H1 (cell line): ENCODE measurements around the gene GPRC6A. TPM values are rescaled to one million over a fixed set of nuclear protein-coding genes. Genes with fewer than 3 reads are reported as not detected.

ENCODE experiments used
- CTCF ChIA-PET: fragments of 300-600 bp; sonication (Branson Sonifier 250); formaldehyde crosslinking; loops from one replicate; lab custom pipeline; 2021; ENCODE audit not compliant: partially characterized antibody; lab: Charles Lee
- POLR2A ChIA-PET: fragments of 300-600 bp; sonication (Branson Sonifier 250); formaldehyde crosslinking; loops from one replicate; lab custom pipeline; 2021; ENCODE audit warnings: inconsistent platforms; ENCODE audit not compliant: partially characterized antibody; lab: Charles Lee
- DNase-seq, 2 experiments: peaks; one replicate each; pipeline versions ENCODE4 v3.0.0 to v3.0.0-alpha.2; 2010 to 2022; ENCODE audit warnings: low spot score in 2 of 2, low read depth in 1 of 2, mixed read lengths in 1 of 2
- FAIRE-seq: peaks from 2 replicates; lab custom pipeline; 2011; peaks lifted over from hg19 to GRCh38; lab: Jason Lieb, UNC
- H2AFZ ChIP-seq: 2 replicates; pipeline ENCODE4 v1.8.1; 2012; ENCODE audit warnings: low read length, inconsistent platforms
- H2AK5ac ChIP-seq: 2 replicates; pipeline ENCODE4 v1.6.1; 2013; ENCODE audit warnings: low read depth, low read length
- H2BK120ac ChIP-seq: replicated peaks from 2 replicates; pipeline ENCODE3; 2013; ENCODE audit warnings: low read depth, low read length, inconsistent platforms
- H2BK12ac ChIP-seq: 2 replicates; pipeline ENCODE4 v1.6.1; 2013; ENCODE audit warnings: low read depth, low read length
- H2BK15ac ChIP-seq: 2 replicates; pipeline ENCODE4 v1.6.1; 2013; ENCODE audit warnings: low read length
- H2BK20ac ChIP-seq: 2 replicates; pipeline ENCODE4 v1.6.1; 2013; ENCODE audit warnings: low read length
- H2BK5ac ChIP-seq: 2 replicates; pipeline ENCODE4 v1.6.1; 2013; ENCODE audit warnings: low read depth, low read length
- H3K14ac ChIP-seq: 2 replicates; pipeline ENCODE4 v1.6.1; 2013; ENCODE audit warnings: inconsistent platforms; ENCODE audit not compliant: insufficient read length
- H3K18ac ChIP-seq: 2 replicates; pipeline ENCODE4 v1.6.1; 2013; ENCODE audit warnings: low read length; ENCODE audit errors: extremely low read depth
- H3K23ac ChIP-seq: 2 replicates; pipeline ENCODE4 v1.6.1; 2013; ENCODE audit warnings: inconsistent platforms; ENCODE audit not compliant: insufficient read length
- H3K23me2 ChIP-seq: 2 replicates; pipeline ENCODE4 v1.6.1; 2013; ENCODE audit warnings: low read depth, low read length
- H3K27ac ChIP-seq: 2 replicates; pipeline ENCODE4 v1.6.1; 2011; ENCODE audit warnings: low read depth, low read length, inconsistent platforms
- H3K27me3 ChIP-seq, 4 experiments: replicated peaks in 1 of 4; 1 replicate in 1 of 4; 2 replicates in 3 of 4; pipeline versions ENCODE4 v1.6.1 to v1.8.1; 2011 to 2013; ENCODE audit warnings: low read length in 3 of 4, mild to moderate bottlenecking in 3 of 4, inconsistent platforms in 2 of 4, mixed read lengths in 2 of 4, moderate library complexity in 1 of 4; ENCODE audit not compliant: control insufficient read depth in 3 of 4, insufficient read depth in 3 of 4; ENCODE audit errors: extremely low read depth in 1 of 4
- H3K36me3 ChIP-seq, 4 experiments: 2 replicates each; pipeline versions ENCODE4 v1.6.1 to v1.8.1; 2011 to 2013; ENCODE audit warnings: mild to moderate bottlenecking in 4 of 4, low read length in 3 of 4, moderate library complexity in 2 of 4, control low read depth in 1 of 4, inconsistent platforms in 1 of 4; ENCODE audit not compliant: insufficient read depth in 4 of 4, control insufficient read depth in 2 of 4
- H3K4ac ChIP-seq: replicated peaks from 2 replicates; pipeline ENCODE3; 2013; ENCODE audit warnings: low read length, low read depth, mixed read lengths, inconsistent platforms; ENCODE audit not compliant: insufficient read length
- H3K4me1 ChIP-seq, 4 experiments: replicated peaks in 1 of 4; 1 replicate in 1 of 4; 2 replicates in 3 of 4; pipeline versions ENCODE4 v1.6.1 to v1.8.1; 2011 to 2013; ENCODE audit warnings: low read length in 3 of 4, inconsistent platforms in 2 of 4, mixed read lengths in 1 of 4; ENCODE audit not compliant: insufficient read depth in 4 of 4, control insufficient read depth in 3 of 4
- H3K4me2 ChIP-seq, 2 experiments: 2 replicates each; pipeline versions ENCODE4 v1.6.1 to v1.8.1; 2011 to 2013; ENCODE audit warnings: low read depth in 2 of 2, low read length in 2 of 2, control low read depth in 1 of 2, inconsistent platforms in 1 of 2, mild to moderate bottlenecking in 1 of 2; ENCODE audit not compliant: insufficient read depth in 1 of 2
- H3K4me3 ChIP-seq, 4 experiments: fragments of 200-600, 300-600 bp in 1 of 4; sonication (generic), shearing (Covaris generic), sonication (Bioruptor Twin) in 1 of 4; 2 replicates each; pipeline versions ENCODE4 v1.5.1 to v1.8.1; 2011 to 2016; ENCODE audit warnings: low read length in 4 of 4, low read depth in 3 of 4, control low read depth in 2 of 4, inconsistent platforms in 2 of 4, mild to moderate bottlenecking in 2 of 4, mixed read lengths in 1 of 4, moderate library complexity in 1 of 4; ENCODE audit not compliant: insufficient read depth in 2 of 4; ENCODE audit errors: extremely low read depth in 1 of 4
- H3K56ac ChIP-seq: replicated peaks from 2 replicates; pipeline ENCODE3; 2013; ENCODE audit warnings: low read depth, mild to moderate bottlenecking, mixed read lengths, low read length, inconsistent platforms; ENCODE audit not compliant: insufficient read length
- H3K79me1 ChIP-seq: 2 replicates; pipeline ENCODE4 v1.6.1; 2013; ENCODE audit warnings: low read depth, low read length, control low read depth
- H3K79me2 ChIP-seq, 2 experiments: 2 replicates each; pipeline versions ENCODE4 v1.6.1 to v1.8.1; 2012 to 2013; ENCODE audit warnings: low read length in 2 of 2, mild to moderate bottlenecking in 2 of 2, inconsistent platforms in 1 of 2; ENCODE audit not compliant: insufficient read depth in 2 of 2, control insufficient read depth in 1 of 2
- H3K9ac ChIP-seq, 4 experiments: replicated peaks in 1 of 4; 1 replicate in 1 of 4; 2 replicates in 3 of 4; pipeline versions ENCODE4 v1.6.1 to v1.8.1; 2011 to 2013; ENCODE audit warnings: low read depth in 3 of 4, low read length in 3 of 4, control low read depth in 2 of 4, mild to moderate bottlenecking in 2 of 4, moderate library complexity in 2 of 4, inconsistent platforms in 1 of 4; ENCODE audit errors: extremely low read depth in 1 of 4
- H3K9me3 ChIP-seq, 2 experiments: 2 replicates each; pipeline versions ENCODE4 v1.6.1 to v1.8.1; 2012 to 2013; ENCODE audit warnings: mild to moderate bottlenecking in 2 of 2, moderate library complexity in 2 of 2, control low read depth in 1 of 2, inconsistent platforms in 1 of 2, low read depth in 1 of 2, low read length in 1 of 2, mixed read lengths in 1 of 2; ENCODE audit not compliant: insufficient read depth in 2 of 2
- H4K20me1 ChIP-seq, 2 experiments: replicated peaks in 1 of 2; 2 replicates each; pipeline versions ENCODE3 to v1.8.1; 2011 to 2013; ENCODE audit warnings: inconsistent platforms in 2 of 2, low read length in 2 of 2, mild to moderate bottlenecking in 1 of 2; ENCODE audit not compliant: insufficient read depth in 2 of 2, control insufficient read depth in 1 of 2
- H4K5ac ChIP-seq: 2 replicates; pipeline ENCODE4 v1.6.1; 2013; ENCODE audit warnings: low read length, low read depth, mixed read lengths, inconsistent platforms; ENCODE audit not compliant: insufficient read length
- H4K8ac ChIP-seq: 2 replicates; pipeline ENCODE4 v1.8.0; 2013; ENCODE audit warnings: mild to moderate bottlenecking, moderate library complexity, low read length, inconsistent platforms; ENCODE audit not compliant: insufficient read depth; ENCODE audit errors: extremely low read depth
- H4K91ac ChIP-seq: replicated peaks from 2 replicates; pipeline ENCODE3; 2013; ENCODE audit warnings: low read length, mixed read lengths, inconsistent platforms; ENCODE audit not compliant: insufficient read length
- GTF2F1 ChIP-seq: IDR thresholded peaks from 2 replicates; pipeline ENCODE4 v1.6.1; 2012; ENCODE audit warnings: low read depth, low read length, improper control_type of control experiment, borderline replicate concordance
- KDM5A ChIP-seq: fragments of 200-600 bp; IDR thresholded peaks from 2 replicates; pipeline ENCODE4 v1.7.1; 2012; ENCODE audit warnings: mild to moderate bottlenecking, low read length, inconsistent platforms, mixed read lengths
- NRF1 ChIP-seq: IDR thresholded peaks from 2 replicates; pipeline ENCODE4 v1.6.1; 2011; ENCODE audit warnings: mild to moderate bottlenecking, low read depth, low read length, improper control_type of control experiment
- RBBP5 ChIP-seq: IDR thresholded peaks from 2 replicates; pipeline ENCODE4 v1.7.1; 2012; ENCODE audit warnings: low read depth, mild to moderate bottlenecking, inconsistent platforms, low read length, moderate library complexity, borderline replicate concordance
- SAP30 ChIP-seq: fragments of 300-600 bp; sonication (generic); IDR thresholded peaks from 2 replicates; pipeline ENCODE4 v1.7.1; 2012; ENCODE audit warnings: low read length, moderate library complexity, mild to moderate bottlenecking, inconsistent platforms; ENCODE audit not compliant: insufficient read depth, insufficient replicate concordance
- SUZ12 ChIP-seq: fragments of 200-600 bp; sonication (generic); IDR thresholded peaks from 2 replicates; pipeline ENCODE4 v1.6.1; 2012; ENCODE audit warnings: mild to moderate bottlenecking, inconsistent platforms, low read length, moderate library complexity, mixed read lengths
- TAF1 ChIP-seq: IDR thresholded peaks from 2 replicates; pipeline ENCODE4 v1.6.1; 2011; ENCODE audit warnings: mild to moderate bottlenecking, low read depth, low read length
- TAF7 ChIP-seq: optimal IDR thresholded peaks from 2 replicates; pipeline ENCODE3; 2011; ENCODE audit warnings: low read depth, mild to moderate bottlenecking, inconsistent platforms, low read length, moderate library complexity, borderline replicate concordance
- TEAD4 ChIP-seq: IDR thresholded peaks from 2 replicates; pipeline ENCODE4 v1.6.1; 2012; ENCODE audit warnings: low read depth, low read length, inconsistent platforms, mixed read lengths
- WGBS, 2 experiments: shearing (Covaris generic) in 1 of 2; methylation state at CpG; one replicate each; pipeline versions ENCODE4 v1.1.6 to v1.1.7; 2013 to 2015; ENCODE audit warnings: low lambda C conversion rate in 2 of 2, mixed read lengths in 2 of 2, inconsistent platforms in 1 of 2, low coverage in 1 of 2, missing lambda C conversion rate in 1 of 2; ENCODE audit not compliant: insufficient replicate concordance in 2 of 2, insufficient coverage in 1 of 2, insufficient read length in 1 of 2; ENCODE audit errors: extremely low coverage in 1 of 2, missing lambda C conversion rate in 1 of 2; 5-methylcytosine and 5-hydroxymethylcytosine counted together
- polyA plus RNA-seq, 7 experiments: library from polyadenylated mRNA; depleted of rRNA in 3 of 7; stranded (reverse) in 5 of 7; unstranded in 2 of 7; fragments of >200 nt in 5 of 7; fragments of 200-250 nt in 2 of 7; gene quantifications; 1 replicate in 5 of 7; 2 replicates in 1 of 7; 4 replicates in 1 of 7; pipeline versions ENCODE4 v1.2.1 to v1.2.3, GENCODE V29; 2011 to 2013; ENCODE audit warnings: missing spikeins in 2 of 7, mixed read lengths in 2 of 7
- total RNA-seq: library from RNA; stranded (reverse); fragmentation: NEBNext Ultra II Directional; extraction: Animal tissue kit (Norgen Biotek cat#: 25700); gene quantifications from 2 replicates; pipeline ENCODE4 v1.2.1, GENCODE V29; 2021
- TF ChIP-seq, protein P1 (sequence below): IDR thresholded peaks from 2 replicates; pipeline ENCODE4 v1.6.1; 2011; ENCODE audit warnings: low read depth, mild to moderate bottlenecking, low read length; ENCODE audit not compliant: insufficient read depth
- TF ChIP-seq, protein P2 (sequence below), 3 experiments: IDR thresholded peaks; 1 replicate in 2 of 3; 2 replicates in 1 of 3; pipeline versions ENCODE4 v1.5.1 to v1.6.1; 2011; ENCODE audit warnings: low read length in 3 of 3, mild to moderate bottlenecking in 3 of 3, inconsistent platforms in 2 of 3, low read depth in 1 of 3, moderate library complexity in 1 of 3; ENCODE audit not compliant: insufficient read depth in 1 of 3; ENCODE audit errors: control extremely low read depth in 1 of 3

GPRC6A gene
- total and polyA plus RNA-seq, 2 of the 8 experiments (the other 6 are each of a cell fraction or from before 2014, with no cell fraction given): 0.09 to 0.22 TPM

DNA sequence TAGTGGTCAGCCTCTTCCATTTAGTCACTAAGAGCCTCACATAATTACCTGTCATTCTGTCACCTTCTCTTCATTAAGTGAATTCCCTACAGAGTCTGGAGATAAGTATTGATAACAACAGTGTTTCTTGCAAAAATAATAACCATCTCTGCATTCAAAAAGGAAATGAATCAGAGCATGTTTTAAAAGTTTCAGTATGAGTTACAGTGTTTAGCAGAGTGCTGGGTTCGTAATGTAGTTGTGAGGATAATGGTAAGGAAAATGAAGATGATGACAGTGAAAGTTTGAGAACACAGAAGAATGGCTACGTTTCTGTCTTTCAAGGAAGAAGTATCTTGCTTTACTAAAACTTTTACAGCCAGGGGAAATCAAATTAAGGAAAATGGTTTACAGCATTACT lies 31.3 kb downstream of the GPRC6A start:
- no peaks in the 10 kb centered on the region for H3K79me1 ChIP-seq
- no peak overlapping the region for H2BK120ac ChIP-seq
- no peak overlapping the region for H3K18ac ChIP-seq
- no peak overlapping the region for H3K9ac ChIP-seq
- 94 to 100% methylated on average over 1 to 2 of the region's 2 CpGs for WGBS, 2 experiments
- H4K91ac ChIP-seq: no peak overlapping the region
- H3K27ac ChIP-seq: no peak overlapping the region
- H3K4me2 ChIP-seq: no peak overlapping the region
- H4K5ac ChIP-seq: no peak overlapping the region
- H3K56ac ChIP-seq: no peak overlapping the region
- ChIA-PET POLR2A (no interaction called here), CTCF (no interaction called here)
- 0 out of 7 replicates have a peak, but pooled peaks cover 0 to 1% (median 0%) of the 10 kb centered on the region in 4 experiments for H3K4me1 ChIP-seq
- no peak overlapping the region for H2AK5ac ChIP-seq
- H3K9me3 ChIP-seq: no peaks in the 10 kb centered on the region
- no peaks in the 10 kb centered on the region for H3K27me3 ChIP-seq
- H2BK12ac ChIP-seq: no peak overlapping the region
- H3K36me3 ChIP-seq: no peaks in the 10 kb centered on the region
- no peak overlapping the region for H2BK20ac ChIP-seq
- H4K20me1 ChIP-seq: no peaks in the 10 kb centered on the region
- H3K23me2 ChIP-seq: no peaks in the 10 kb centered on the region; the same call in 1 of the 2 replicates
- H2BK5ac ChIP-seq: no peak overlapping the region
- H2BK15ac ChIP-seq: no peak overlapping the region
- H3K23ac ChIP-seq: no peak overlapping the region
- H4K8ac ChIP-seq: no peak overlapping the region
- H3K79me2 ChIP-seq: no peaks in the 10 kb centered on the region
- no peak overlapping the region for H3K4ac ChIP-seq
- no peak overlapping the region for H2AFZ ChIP-seq
- DNase-seq: no peak
- H3K14ac ChIP-seq: no peak overlapping the region
- H3K4me3 ChIP-seq: no peak overlapping the region
- FAIRE-seq: no peak
- TF ChIP-seq TAF7: no peak
- no peak for TF ChIP-seq SAP30
- no peak for TF ChIP-seq RBBP5
- no peak for TF ChIP-seq SUZ12
- TF ChIP-seq, protein P1, sequence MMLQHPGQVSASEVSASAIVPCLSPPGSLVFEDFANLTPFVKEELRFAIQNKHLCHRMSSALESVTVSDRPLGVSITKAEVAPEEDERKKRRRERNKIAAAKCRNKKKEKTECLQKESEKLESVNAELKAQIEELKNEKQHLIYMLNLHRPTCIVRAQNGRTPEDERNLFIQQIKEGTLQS: no peak
- TF ChIP-seq, protein P2, sequence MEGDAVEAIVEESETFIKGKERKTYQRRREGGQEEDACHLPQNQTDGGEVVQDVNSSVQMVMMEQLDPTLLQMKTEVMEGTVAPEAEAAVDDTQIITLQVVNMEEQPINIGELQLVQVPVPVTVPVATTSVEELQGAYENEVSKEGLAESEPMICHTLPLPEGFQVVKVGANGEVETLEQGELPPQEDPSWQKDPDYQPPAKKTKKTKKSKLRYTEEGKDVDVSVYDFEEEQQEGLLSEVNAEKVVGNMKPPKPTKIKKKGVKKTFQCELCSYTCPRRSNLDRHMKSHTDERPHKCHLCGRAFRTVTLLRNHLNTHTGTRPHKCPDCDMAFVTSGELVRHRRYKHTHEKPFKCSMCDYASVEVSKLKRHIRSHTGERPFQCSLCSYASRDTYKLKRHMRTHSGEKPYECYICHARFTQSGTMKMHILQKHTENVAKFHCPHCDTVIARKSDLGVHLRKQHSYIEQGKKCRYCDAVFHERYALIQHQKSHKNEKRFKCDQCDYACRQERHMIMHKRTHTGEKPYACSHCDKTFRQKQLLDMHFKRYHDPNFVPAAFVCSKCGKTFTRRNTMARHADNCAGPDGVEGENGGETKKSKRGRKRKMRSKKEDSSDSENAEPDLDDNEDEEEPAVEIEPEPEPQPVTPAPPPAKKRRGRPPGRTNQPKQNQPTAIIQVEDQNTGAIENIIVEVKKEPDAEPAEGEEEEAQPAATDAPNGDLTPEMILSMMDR (IDR thresholded peaks at IDR 0.05; ENCODE audit: control extremely low read depth in 1 of 3, insufficient read depth in 1 of 3, low read depth in 1 of 3, low read length in 3 of 3): no peak
- no peak for TF ChIP-seq KDM5A
- TF ChIP-seq NRF1: no peak
- TF ChIP-seq TAF1: no peak
- TF ChIP-seq GTF2F1: no peak
- no peak for TF ChIP-seq TEAD4
